ENCODE measurements around the gene WWOX. TPM values are rescaled to one million over a fixed set of nuclear protein-coding genes. Genes with fewer than 3 reads are reported as not detected.
A peak's percentile ranks its signal among the peaks of the same experiment; 100 is the strongest.

Gene WWOX
- total RNA-seq, 1 donor = 8.2 TPM

DNA sequence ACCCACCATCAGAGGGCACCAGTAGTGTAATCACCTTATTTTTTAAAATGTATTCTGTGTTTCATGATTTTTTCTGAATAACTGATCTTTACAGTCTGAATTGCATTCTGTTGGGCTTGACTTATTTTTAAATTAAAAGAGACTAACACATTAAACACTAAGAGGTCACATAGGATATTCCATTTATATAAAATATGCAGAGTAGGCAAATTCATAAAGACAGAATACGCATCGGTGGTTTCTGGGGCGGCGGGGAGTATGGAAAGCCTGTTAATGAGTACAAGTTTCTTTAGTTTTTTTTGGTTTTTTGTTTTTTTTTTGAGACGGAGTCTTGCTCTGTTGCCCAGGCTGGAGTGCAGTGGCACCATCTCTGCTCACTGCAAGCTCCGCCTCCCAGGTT, 366.3 kb downstream of the WWOX start:
- TF ChIP-seq, protein P1, sequence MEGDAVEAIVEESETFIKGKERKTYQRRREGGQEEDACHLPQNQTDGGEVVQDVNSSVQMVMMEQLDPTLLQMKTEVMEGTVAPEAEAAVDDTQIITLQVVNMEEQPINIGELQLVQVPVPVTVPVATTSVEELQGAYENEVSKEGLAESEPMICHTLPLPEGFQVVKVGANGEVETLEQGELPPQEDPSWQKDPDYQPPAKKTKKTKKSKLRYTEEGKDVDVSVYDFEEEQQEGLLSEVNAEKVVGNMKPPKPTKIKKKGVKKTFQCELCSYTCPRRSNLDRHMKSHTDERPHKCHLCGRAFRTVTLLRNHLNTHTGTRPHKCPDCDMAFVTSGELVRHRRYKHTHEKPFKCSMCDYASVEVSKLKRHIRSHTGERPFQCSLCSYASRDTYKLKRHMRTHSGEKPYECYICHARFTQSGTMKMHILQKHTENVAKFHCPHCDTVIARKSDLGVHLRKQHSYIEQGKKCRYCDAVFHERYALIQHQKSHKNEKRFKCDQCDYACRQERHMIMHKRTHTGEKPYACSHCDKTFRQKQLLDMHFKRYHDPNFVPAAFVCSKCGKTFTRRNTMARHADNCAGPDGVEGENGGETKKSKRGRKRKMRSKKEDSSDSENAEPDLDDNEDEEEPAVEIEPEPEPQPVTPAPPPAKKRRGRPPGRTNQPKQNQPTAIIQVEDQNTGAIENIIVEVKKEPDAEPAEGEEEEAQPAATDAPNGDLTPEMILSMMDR (IDR thresholded peaks at IDR 0.05; ENCODE audit: insufficient read depth, low read depth, low read length) = no peak
- no peak for DNase-seq (ENCODE audit: low read depth)

GRCh38 chr16:78469787-78470186, 370.3 kb downstream of the WWOX start:
- no peak overlapping the region for H3K4me3 ChIP-seq (ENCODE audit: low read depth, low read length)
- TF ChIP-seq, protein P1 (IDR thresholded peaks at IDR 0.05; ENCODE audit: insufficient read depth, low read depth, low read length) = no peak
- no peak for DNase-seq (ENCODE audit: low read depth)

More for the DNA sequence above, 366.3 kb downstream of the WWOX start:
- H3K4me3 ChIP-seq (ENCODE audit: low read depth, low read length) = no peak overlapping the region

- H3K4me3 ChIP-seq (ENCODE audit: low read depth, low read length) = no peak overlapping the region
- TF ChIP-seq, protein P1 (IDR thresholded peaks at IDR 0.05; ENCODE audit: insufficient read depth, low read depth, low read length) = no peak
- DNase-seq (ENCODE audit: low read depth) = no peak
Measured at GRCh38 chr16:78473031-78473699, 373.7 kb downstream of the WWOX start.

DNA sequence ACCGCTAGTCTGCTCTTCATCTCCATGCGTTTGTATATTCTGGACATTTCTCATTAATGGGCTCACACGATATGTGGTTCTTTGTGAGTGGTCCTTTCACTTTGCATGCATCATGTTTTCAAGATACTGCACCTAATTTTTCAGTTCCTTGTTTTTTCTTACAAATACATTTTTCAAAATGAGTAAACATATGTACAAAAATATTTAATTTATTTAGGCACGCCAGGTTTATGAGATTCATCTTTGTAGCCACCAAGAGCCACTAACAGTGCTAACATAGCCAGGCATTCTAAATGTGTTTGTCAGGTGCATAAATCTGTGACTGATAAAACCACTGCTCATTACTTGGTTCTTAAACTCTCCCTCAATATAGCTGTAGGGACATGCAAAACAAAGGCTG, 375.3 kb downstream of the WWOX start:
- TF ChIP-seq, protein P1 (IDR thresholded peaks at IDR 0.05; ENCODE audit: insufficient read depth, low read depth, low read length) = no peak
- no peak for DNase-seq (ENCODE audit: low read depth)
- no peak overlapping the region for H3K4me3 ChIP-seq (ENCODE audit: low read depth, low read length)

DNA sequence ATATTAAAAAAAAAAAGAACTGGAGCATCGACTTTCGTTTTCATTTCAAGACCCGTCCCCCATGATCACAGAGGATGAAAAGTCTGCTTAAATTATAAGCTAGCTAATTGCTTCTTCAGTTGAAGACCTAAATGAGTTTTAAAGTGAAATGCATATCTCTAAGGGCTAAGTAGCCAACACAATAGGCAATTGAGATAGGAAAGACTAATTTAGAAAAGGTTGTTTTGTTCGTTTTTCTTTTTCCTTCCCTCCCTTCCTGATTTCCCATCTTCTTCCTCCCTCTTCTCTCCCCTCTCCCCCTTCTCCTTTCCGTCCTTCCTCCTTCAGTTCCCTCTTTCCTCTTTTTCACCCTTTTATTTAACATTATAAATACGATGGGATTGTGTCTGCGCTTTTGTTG, 377.2 kb downstream of the WWOX start:
- no peak overlapping the region for H3K4me3 ChIP-seq (ENCODE audit: low read depth, low read length)
- no peak for DNase-seq (ENCODE audit: low read depth)
- TF ChIP-seq, protein P1 (IDR thresholded peaks at IDR 0.05; ENCODE audit: insufficient read depth, low read depth, low read length) = no peak

DNA sequence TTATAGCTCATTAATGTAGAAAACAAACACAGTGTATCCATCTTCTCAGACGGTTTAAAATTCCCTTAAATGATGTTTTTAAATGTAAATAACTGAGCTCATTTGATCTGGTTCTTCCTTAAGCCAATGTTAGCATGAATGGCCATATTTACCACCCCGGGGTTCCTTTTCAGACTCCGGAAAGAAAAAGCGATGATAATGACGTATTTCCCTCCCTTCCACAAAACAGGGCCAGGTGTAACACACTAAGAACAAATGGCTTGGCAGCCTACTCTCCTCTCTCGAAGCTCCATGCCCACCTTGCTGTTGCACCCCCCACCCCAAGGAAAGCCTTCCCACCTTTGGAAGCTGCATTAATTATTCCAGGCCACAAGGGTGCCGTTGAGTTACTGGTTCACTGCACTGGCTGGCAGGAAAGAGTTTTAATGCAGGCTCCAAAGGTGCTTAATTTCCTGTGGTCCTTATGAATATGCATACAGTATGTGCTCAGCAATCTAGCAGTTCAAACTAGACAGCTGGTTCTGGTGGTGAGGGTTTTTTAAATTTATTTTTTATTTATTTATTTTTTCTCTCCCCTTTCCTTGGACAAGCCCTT, 378.9 kb downstream of the WWOX start:
- TF ChIP-seq, protein P1 (IDR thresholded peaks at IDR 0.05; ENCODE audit: insufficient read depth, low read depth, low read length) = peak; percentile 42
- DNase-seq (ENCODE audit: low read depth) = no peak
- no peak overlapping the region for H3K4me3 ChIP-seq (ENCODE audit: low read depth, low read length)
